Stimulated activated CD4-positive, alpha-beta T cell treated with anti-CD3 and anti-CD28 coated beads, Interleukin-4, amount 100 ng/mL, for 1 hour (primary cell): ENCODE measurements around the gene AK3.

Experiments used
- DNase-seq: peaks from one replicate; pipeline ENCODE4 v3.0.0-alpha.2; 2020

The AK3 gene

DNA sequence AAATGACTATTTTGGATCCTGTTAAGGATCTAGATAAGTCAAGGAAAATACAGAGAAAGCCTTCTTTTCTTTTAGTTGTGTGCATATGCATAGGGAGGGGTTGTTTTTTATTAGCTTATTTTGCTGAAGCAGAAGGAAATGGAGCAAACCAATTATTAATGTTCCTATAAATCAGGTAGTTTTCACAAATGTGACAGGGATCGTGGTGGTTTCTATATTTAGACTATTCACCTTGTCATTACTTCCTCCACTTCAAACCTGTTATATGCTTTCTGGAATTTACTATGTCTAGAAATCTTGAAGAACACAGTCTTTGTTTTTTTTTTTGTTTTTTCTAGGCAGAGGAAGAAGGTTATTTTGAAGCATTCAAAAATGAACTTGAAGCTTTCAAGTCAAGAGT, 39.5 kb downstream of the AK3 start:
- no peak for DNase-seq

DNA sequence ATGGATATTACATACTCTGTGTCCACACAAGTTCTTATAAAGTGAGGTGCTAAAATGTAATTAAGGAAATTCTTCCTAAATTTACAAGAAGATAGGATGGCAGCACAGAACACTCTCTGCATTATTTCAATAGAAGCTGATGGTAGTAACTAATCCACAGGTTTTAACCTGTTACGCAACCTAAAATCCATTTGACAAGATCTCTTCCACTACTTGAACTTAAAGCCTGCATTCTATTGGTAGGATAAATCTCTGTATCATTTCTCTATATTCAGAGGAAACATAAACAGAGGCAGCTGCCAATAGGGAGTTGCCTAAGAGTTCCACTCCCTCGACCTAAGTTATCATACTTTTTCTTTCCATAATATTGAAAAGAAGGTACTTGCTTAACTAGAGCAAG, 40.1 kb downstream of the AK3 start:
- DNase-seq: no peak

DNA sequence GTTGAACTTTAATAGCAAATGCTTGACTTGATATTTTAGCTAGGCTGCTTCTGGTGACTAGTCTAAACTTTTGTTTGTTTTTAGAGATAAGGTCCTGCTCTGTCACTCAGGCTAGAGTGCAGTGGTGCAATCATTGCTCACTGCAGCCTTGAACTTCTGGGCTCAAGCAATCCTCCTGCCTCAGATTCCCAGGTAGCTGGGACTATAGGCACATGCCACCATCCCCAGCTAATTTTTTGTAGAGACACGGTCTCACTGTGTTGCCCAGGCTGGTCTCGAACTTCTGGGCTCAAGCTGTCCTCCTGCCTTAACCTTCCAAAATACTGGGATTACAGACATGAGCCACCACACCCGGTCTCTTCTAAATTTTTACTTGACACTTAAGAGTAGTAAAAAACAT, 40.9 kb downstream of the AK3 start:
- DNase-seq: no peak

DNA sequence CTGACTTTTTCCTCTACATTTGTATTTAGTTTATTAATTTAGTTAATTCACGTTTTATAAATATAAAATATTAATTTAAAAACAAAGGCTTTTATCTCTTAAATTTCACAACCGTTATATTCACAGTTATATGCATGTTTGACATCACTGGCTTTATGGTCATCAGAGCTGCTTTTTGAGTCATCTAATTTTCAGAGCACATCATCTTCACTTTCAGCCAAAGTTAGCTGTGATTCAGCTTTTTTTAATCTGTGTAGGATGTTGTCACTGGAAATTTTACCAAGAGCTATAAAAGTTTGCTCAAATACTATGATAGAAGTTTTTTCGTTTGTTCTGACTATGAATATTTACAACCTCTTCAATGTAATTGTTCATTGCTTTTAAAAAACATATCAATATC, 49.2 kb downstream of the AK3 start:
- no peak for DNase-seq

DNA sequence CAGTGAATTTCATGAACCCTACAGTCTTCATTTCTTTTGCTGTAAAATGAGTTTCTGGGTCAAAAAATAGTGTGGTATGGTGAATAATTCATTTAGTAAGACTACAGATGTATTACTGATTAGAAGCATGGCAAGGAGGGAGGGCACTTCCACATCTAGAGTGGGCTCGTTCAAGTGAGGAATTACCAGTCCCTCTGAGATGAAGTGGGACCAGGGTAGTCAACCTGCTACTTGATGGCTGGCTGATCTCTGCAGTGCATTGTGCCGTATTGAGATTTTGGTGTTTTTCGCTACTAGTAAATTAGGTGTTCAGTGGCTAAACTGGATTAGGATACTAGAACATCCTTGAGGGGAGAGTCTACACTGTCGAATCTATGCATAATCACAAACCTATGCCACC, 50.9 kb downstream of the AK3 start:
- DNase-seq: no peak

DNA sequence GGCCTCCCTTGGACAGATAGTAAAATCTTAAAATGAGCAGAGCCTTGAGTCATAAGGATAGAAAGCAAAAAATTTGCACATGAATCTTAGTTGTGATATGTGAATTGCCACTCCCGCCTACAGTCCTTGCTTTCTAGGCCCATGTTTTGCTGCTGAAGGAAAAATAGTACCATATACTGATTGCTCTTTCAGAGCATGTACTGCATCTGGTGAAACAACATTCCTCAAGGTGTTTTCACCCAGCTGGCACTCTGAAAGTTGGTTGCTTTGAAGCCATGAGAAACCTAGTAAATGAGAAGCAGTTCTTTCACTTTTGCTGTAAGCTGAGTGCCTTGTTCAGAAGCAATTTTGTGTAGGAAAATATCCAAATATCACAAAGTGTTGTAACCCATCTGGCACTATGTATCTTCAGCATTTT, 51.3 kb downstream of the AK3 start:
- DNase-seq: peak; percentile 10

DNA sequence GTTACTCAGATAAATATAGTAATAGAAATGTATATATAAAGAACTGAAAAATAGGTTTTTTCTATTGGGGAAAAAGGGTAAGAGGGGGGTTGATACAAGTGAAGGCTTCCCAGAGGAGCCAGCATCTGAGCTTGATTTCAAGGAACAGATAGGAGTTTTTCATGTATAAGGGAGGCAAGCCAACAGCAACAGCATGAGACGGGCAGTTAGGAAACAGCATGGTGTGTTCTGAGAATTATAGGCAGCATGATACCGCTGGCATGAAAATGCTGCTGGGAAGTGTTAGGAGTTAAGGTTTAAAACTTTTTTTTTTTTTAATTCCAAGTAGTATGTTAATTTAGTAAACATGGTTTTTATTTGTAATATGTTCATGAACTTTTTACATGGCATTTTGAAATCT, 52.0 kb downstream of the AK3 start:
- DNase-seq: no peak

DNA sequence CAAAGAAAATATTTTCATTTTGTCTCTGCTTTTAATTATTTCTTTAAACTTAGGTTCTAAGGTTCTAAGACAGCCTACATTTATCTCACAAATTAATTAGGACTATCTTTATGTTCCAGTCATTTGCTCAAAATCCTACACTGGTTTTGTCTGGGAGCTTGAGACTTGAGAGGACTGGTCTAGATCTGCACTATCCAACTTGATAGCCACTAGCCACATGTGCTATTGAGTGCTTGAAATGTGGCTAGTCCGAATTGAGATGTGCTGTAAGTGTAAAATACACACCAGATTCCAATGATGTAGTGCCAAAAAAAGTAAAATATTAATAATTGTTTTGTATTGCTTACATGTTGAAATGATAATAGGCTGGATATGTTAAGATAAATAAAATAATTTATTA, 54.4 kb downstream of the AK3 start:
- no peak for DNase-seq

DNA sequence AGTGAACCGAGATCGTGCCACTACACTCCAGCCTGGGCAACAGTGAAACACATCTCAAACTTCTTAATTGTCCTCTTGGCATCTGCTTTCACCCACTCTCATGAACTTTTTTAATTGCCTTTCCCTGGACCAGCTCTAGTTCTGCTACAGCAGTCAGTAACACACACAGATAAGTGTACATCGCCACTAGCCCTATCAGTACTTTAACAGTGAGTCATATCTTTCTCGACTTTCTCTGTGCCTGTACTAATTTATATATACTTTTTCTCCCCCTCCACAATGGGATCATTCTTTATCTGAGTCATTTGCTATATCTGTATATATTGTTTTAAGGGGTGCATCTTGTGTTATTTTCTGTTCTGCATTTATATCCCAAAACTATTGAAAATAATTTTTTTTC, 54.9 kb downstream of the AK3 start:
- no peak for DNase-seq

DNA sequence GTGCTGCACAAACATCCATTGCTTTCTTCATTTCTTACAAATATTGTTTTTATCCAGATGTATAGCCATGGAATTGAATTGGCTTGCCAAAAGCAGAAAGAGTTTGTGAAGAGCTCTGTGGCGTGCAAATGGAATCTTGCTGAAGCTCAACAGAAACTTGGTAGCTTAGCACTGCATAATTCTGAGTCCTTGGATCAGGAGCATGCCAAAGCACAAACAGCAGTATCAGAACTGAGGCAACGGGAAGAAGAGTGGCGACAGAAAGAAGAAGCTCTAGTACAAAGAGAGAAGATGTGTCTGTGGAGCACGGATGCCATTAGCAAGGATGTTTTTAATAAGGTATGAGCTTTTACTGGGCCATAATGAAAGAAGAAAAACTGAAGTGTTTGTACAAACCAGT, 56.2 kb downstream of the AK3 start:
- DNase-seq: no peak

DNA sequence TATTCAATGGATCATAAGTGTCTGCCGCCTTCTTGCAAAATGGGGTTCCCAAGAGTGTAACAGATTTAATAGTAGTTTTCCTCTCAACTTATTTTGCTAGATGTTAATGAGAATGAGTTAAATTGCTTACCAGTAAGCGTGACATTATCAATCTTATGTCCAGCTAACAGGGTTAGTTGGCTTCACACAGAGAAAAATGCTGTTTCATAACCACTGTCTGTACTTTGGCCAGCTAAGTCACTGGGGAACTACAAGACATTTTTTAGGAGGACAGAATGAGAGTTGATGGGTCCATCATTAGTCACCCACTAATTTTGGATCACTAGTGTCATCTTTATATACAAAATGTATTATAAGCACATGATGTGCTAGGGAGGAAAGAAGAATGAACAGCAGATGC, 60.3 kb downstream of the AK3 start:
- DNase-seq: no peak

DNA sequence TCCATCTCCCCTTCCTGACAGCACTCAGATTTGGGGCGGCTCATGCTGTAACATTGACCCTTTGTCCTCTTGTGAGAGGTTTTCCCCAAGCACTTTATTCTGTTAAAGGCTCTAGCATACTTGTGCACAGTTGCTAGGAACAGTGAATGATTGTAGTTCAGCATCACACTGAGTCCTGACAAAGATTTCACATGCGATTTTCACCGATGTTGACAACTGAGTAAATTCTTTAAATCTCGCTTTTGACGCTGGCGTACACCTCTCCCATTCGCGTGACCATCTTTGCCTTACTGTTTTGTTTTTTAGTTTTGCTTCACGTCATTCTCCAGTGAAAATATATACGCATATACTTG, 60.9 kb downstream of the AK3 start:
- no peak for DNase-seq

DNA sequence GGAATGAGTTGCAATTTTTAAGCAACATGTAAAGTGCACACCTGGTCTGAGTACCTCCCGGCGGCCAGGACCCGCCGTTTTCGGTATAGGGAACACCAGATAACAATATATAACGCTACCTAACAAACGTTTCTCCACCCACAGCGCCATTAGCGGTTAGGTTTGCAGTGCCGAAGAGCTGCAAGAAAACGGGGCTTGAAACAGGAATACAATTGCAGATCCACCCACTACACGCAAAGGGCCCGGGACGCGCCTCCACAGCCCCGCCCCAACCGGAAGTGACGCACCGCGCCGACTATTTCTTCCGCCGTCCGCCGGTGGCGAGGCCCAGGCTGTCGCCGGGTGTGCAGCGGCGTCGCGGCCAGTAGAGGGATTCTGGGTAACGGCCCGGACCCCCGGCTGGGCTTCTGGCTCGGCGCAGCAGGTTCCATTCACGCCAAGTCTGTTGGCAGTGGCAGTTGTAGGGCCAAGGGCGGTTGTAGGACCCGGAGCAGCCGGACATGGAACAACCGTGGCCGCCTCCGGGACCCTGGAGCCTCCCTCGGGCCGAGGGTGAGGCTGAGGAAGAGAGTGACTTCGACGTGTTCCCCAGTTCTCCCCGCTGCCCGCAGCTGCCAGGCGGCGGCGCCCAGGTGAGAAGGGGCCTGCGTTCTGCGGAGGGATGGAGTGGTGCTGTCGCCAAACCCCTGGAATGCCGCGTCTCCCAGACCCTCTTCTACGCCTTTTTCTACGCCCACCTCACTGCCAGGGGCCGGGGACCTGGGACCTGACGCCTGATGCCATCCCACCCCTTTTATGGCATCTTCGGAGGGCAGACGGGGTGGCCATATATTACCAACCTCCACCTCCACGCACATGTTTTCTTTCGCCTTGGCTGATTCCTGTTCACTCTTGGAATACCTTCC, 61.5 kb downstream of the AK3 start, which contains the start of gene CDC37L1:
Gene CDC37L1, plus strand, starts transcription at position 302 of the 905 bp plus-strand sequence. Its CDS starts 199 bp downstream, at position 501.
- peak; percentile 100 for DNase-seq

DNA sequence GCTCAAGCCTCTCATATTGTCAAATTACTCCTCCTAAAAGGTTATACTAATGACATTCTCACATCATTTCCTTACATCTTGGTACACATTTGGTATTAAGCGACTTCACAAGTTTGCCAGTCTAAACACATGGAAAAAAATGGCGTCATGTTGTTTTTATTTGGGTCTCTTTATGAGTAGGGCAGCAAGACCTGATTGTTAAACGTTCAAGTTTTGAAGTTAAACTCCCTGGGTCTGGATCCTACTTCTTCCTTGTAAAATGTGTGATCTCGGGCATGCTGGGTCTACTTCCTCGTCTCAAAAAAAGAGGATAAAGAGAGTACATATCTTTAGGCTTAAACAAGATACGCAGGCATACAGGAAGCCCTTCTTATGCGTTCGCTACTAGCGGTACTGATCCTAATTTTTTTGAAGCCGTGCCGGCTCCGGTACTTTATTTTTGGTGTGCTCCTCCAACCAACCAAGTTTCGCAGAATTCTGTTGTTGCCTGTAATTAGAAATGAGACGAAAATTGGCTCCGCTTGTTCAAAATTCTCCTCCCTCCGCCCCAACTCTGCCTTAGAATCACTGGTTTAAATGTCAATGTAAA, 62.2 kb downstream of the AK3 start:
- no peak for DNase-seq

DNA sequence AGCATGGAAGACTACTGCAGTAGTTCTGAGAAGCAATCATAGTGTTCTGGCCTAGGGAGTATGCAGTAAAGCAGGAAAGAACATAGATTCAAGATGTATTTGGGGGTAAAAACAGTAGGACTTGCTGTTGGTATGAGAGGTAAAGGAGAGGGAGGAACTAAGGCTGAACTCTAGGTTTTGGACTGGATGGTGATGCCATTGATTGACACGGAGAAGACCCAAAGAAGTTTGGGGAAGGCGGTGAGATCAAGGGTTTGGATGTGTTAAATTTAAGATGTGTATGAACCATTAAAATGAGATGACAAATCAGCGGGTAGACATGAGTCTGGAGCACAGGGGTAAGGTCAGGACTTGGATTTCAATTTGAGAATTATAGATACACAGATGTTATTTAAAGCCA, 63.6 kb downstream of the AK3 start:
- DNase-seq: no peak

DNA sequence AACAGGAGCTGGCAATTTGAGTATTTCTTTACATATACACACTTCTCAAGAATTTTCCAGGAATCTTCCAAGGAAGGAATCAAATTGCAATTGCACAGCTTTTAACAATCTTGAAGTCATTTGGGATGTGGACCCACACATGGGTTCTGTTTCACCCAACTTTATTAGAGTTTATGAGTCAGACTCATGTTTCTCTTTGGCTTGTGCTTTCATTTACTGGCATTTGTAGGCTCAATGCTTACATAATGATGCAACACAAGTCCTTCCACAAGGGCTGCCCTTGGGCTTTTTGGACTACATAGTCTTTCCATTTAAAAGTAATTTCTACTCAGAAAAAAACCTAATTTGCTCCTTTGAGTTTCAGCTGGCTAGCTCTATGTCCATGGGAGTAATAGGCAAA, 66.2 kb downstream of the AK3 start:
- DNase-seq: no peak

DNA sequence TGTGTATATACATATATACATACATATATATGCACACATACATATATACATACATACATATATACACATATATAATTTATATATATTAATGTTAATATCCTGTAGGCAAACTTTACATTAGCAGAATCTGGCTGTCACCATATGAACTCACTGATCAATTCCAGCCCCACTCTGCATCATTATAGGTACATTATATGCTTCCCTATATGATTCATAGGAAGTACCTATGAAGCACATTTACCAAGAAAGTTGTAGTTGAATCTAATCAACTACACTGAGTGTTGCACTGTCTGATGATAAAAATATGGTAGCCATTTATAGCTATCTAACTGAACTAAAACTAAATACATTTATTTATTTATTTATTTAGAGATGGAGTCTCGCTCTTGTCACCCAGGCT, 69.3 kb downstream of the AK3 start:
- DNase-seq: no peak

DNA sequence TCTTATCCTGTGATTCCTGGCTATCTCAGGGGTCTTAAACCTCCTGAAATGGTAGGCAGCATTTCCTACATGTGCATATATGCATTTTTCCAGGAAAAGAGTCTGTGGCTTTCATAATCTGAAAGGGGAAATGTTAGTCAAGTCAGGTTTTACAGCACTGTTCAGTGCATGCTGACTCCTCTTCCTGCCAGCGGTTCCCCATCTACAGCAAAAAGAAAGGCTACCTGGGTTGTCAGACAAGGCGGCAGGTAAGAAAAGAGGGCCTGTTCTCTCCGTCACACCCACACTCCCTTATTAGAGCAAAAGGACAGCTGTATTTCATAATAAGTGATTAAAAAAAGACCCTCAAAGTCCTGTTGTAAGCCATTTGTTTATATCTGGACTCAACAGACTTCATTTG, 70.4 kb downstream of the AK3 start:
- no peak for DNase-seq

DNA sequence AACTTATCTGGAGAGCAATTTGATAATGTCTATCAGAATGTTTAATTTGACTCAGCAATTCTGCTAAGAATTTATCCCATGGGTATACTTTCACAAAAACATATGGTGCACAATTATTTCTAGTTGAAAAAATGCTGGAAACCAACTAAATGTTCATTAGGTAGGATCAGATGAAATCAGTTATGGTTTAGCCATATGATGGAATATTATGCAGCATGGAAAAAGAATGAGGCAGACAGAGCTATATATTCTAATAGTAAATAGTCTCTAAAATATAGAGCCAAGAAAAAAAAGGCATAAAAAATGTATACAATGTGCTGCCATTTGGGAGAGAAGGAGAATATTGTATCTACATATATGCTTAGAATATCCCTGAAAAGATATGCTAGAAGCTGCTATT, 71.1 kb downstream of the AK3 start:
- DNase-seq: no peak

DNA sequence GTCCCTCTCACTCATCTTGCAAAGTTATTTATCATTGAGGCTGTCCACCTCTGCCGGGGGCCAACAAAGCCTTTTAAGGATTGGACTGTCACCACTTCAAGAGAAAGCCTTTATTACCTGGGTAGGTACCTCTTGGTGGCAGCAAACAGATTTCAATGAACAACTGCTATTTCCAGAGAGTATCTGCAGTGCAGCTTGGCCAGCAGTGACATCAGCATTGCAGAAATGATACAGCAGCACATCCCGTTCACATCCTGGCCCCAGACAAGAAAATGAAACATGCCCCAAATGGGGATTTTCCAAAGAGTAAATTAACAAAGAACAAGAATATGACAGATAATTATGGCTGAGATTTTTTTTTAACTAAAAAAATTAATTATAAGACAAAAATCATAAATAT, 72.4 kb downstream of the AK3 start:
- DNase-seq: no peak

DNA sequence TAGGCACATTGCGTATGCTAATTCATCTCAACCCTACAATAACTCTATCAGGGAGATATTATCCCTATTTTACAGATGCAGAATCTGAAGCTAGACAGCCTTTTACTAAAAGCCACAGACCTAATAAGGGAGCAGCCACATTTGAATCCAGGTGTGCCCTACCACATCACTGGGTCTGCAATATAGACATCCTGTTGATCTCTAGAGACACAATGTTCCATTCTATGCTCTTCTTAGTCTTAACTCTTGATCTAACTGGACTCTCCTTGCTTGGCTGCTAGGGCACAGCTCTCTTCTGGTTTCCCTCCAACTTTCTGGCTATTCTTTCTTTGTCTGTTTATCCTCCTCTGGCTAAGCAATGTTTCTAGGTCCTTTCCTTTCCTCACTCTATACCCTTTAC, 73.3 kb downstream of the AK3 start:
- DNase-seq: no peak

DNA sequence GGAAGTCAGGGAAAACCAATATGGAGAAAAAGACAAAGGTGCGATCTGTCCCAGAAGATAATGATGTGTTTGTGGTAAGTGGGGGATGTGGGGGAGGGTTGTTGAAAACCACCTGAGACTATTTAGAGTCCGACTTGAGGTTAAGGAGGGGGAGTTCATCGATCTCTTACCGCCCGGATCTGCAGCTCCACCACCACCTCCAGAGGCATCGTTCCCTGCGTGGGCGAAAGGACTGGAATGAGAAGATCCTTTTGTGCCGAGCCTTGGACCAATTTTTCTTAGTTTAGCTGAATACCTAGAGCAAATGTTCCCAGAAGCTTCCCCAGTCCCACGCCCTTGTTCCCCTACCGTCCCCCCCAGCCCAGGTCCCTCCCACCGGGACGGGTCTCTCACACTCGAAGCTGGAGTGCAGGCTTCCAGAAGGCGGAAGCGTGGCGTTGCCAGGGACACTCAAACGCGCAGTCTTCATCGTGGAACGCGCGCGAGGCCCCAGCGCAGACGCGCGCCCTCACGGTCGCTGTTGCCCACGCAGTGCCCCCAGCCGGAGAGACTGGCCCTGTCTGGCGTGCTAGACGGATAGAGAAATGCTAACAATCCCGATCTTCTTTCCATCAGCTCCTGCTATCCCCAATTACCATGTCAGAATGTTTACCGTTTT, 74.8 kb downstream of the AK3 start, which contains the start of gene SPATA6L:
Gene SPATA6L, minus strand, starts transcription at position 439 of the 658 bp plus-strand sequence. Its CDS starts 230 bp downstream, at position 209.
- peak; percentile 44 for DNase-seq

DNA sequence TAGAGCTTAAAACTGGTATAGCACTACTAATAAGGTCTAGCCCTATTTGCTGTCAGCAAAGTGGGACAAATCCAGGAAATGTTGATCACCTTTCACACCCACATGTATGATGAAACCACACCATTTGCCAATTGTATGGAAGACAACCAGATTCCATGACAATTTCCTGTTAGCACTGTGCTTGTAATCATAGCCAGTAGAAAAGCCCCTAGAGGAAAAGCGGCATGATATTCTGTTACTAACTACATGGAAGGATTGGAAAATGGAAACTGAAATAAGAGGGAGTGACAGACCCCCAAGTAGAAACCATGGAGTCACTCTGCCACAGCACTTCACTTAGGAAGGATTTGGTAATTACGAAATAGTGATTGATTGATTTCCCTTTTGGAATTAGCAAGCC, 75.6 kb downstream of the AK3 start:
- no peak for DNase-seq

DNA sequence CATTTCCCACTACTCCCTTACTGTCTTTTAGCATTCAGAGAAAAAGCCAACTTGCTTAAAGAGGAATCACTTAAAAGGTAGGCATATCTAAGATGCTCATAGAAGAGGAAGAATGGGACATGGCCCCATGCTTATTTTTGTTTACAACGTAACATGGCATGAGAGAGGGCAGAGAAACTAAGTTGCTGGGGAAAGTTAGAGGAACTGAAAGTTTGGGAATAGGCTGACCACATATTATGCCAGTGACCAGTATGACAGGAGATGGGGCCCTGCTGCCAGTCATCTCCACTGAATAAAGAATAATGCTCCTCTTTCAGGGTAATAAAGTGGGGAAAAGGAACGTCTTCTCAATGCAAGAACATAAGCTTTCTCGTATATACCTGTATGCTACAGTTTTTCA, 77.0 kb downstream of the AK3 start:
- no peak for DNase-seq
